Retinal pigment epithelial cell (primary cell): ENCODE measurements around the gene AKIP1.
A peak's percentile ranks its signal among the peaks of the same experiment; 100 is the strongest.

Experiments
- DNase-seq: peaks from one replicate; pipeline ENCODE4 v3.0.0-alpha.2; 2010; ENCODE audit warnings: low read depth
- H3K4me3 ChIP-seq: 2 replicates; pipeline ENCODE4 v1.5.1; 2011; ENCODE audit warnings: mild to moderate bottlenecking, low read length, control low read depth, moderate library complexity
- TF ChIP-seq, protein P1 (sequence below): conservative IDR thresholded peaks from 2 replicates; pipeline ENCODE4 v1.5.1; 2011; ENCODE audit warnings: low read depth, low read length, control low read depth, inconsistent platforms

The AKIP1 gene

DNA sequence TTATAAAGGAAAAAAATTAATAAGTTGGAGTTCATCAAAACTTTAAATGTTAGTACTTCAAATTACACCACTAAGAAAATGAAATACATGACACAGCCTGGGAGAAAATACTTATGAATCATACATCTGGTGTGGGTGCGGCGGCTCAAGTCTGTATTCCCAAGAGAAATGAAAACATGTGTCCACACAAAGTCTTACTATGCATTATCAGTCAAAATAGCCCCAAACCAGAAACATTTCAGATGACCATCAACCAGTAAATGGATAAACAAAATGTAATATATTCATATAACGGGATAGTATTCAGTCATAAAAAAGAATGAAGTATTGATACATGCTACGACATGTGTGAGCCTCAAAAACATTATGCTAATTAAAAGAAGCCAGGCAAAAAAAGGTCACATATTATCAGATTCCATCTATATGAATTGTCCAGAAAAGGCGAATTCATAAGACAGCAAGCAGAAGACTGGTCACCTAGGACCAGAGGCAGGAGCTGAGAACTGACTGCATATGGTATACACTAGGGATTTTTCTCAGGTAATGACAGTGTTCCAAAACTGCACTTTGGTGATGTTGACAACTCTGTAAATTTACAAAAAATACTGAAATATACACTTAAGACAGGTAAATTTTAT is 5.3 kb upstream of the AKIP1 start:
- TF ChIP-seq, protein P1, sequence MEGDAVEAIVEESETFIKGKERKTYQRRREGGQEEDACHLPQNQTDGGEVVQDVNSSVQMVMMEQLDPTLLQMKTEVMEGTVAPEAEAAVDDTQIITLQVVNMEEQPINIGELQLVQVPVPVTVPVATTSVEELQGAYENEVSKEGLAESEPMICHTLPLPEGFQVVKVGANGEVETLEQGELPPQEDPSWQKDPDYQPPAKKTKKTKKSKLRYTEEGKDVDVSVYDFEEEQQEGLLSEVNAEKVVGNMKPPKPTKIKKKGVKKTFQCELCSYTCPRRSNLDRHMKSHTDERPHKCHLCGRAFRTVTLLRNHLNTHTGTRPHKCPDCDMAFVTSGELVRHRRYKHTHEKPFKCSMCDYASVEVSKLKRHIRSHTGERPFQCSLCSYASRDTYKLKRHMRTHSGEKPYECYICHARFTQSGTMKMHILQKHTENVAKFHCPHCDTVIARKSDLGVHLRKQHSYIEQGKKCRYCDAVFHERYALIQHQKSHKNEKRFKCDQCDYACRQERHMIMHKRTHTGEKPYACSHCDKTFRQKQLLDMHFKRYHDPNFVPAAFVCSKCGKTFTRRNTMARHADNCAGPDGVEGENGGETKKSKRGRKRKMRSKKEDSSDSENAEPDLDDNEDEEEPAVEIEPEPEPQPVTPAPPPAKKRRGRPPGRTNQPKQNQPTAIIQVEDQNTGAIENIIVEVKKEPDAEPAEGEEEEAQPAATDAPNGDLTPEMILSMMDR, result no peak
- no peak overlapping the region for H3K4me3 ChIP-seq
- no peak for DNase-seq

DNA sequence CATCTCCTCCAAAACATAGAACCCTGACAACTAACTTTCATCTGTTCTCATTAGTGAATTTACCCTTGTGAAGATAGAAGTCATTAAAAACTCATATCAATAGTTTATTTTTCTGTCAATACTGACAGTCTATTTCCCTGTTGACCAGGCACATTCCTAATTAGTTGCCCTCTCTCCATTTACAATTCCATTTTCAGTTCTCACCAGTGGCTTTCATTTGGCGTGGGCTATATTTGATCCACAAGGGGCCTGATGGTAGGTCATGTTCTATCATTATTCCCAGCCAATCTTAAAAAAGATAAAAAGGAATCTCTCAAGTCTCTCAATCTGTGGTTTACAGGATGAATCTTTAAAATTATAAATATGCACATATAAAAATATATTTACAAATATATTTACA is 3.9 kb upstream of the AKIP1 start:
- no peak for DNase-seq
- TF ChIP-seq, protein P1, result no peak
- no peak overlapping the region for H3K4me3 ChIP-seq

DNA sequence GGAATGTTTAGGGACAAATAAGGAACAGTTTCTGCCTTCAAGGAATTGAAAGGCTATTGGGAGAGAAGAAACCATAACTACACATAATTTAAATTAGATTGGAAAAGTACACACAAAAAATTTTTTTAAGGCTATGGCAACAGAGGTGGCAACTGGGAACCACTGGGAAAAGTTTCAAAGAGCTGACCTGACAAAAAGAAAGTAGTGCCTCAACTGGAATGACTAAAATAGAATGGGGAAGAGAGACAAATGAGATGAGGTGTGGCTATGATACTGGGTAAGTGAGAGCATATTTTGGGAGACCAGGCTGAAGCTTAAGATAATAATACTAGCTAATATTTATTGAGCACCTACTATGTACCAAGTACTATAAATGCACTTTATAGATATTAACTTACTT is 2.9 kb upstream of the AKIP1 start:
- H3K4me3 ChIP-seq, result no peak overlapping the region
- DNase-seq, result no peak
- TF ChIP-seq, protein P1, result no peak

DNA sequence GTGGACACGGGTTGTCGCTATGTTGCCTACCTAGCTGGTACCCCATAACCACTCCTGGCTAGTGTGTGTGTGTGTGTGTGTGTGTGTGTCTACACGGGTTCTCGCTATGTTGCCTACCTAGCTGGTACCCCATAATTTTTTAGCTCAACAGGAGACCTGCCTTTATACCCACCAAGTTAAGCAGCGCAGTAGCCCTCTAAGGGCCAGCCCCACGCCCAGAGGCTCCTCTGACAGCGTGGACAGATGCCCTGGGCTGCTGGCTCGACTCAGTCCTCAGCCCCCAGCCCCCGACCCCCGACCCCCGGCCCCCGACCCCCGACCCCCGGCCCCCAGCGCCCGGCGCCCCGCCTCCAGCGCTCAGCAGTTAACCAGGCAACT is 351 bp upstream of the AKIP1 start:
- peak overlapping the region; percentile 76 for H3K4me3 ChIP-seq
- no peak for DNase-seq
- TF ChIP-seq, protein P1, result no peak

DNA sequence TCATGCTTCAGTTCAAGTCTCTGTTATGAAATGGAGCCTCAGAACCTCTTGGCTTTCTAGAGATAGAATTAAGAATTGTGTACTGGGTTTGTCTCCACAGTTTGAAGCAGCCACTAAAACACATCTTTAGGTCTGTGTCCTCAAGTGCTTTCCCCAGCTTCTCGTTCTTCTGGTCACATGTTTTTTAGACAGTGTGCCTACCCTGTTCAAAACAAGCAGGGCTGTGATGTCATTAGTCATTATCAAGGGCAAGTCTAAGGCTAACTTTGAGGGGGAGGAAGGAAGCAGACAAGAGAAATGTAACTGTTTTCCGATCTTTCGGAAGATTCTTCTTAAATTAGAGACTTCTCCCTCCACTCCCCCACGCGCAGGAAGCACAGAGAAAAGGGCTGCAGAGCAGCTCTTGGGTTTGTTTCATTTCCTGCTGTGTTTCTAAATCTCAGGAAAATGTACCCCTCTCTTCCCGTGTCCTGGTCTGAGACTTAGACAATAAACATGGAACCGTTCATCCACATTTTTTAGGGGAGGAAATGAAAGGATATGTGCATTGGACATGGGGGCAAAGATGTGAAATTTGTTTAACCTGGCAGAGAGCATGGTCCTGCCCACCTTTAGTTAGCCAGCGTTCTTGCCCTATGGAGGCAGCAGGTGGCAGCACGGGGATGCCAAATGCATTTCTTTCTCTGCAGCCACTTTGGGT is 3.1 kb downstream of the AKIP1 start:
- DNase-seq, result no peak
- TF ChIP-seq, protein P1, result peak; percentile 85
- no peak overlapping the region for H3K4me3 ChIP-seq

DNA sequence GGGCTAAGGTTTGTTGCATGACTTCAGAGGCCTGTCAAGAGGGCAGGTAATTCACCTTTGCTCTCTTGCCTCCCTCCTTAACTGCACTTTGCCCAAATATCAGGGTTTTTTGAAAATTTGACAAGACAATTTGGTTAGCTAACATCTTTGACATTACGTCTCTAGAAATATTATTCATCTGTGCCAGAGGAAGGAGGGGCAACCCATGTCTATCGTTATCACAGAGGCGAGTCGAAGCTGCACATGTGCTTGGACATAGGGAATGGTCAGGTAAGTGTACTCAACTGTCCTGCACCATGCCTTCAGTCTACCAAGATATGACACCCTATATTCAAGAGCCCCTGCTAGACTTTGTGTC is 3.7 kb downstream of the AKIP1 start:
- no peak for DNase-seq
- TF ChIP-seq, protein P1, result no peak
- no peak overlapping the region for H3K4me3 ChIP-seq
